Measurements from ENCODE around the gene MED31. TPM values are rescaled to one million over a fixed set of nuclear protein-coding genes. Genes with fewer than 3 reads are reported as not detected.
"Not testable (repeated sequence)": the region's sequence is repeated elsewhere in the genome, so short reads cannot be mapped to it uniquely, and the experiment has no call there.

MED31 gene
- total RNA-seq: 16.5 TPM
- long read RNA-seq, partial matches to known transcripts: 0 of 4 reads
- long read RNA-seq, other reads (novel, unspliced or antisense): 1 of 4 reads

DNA sequence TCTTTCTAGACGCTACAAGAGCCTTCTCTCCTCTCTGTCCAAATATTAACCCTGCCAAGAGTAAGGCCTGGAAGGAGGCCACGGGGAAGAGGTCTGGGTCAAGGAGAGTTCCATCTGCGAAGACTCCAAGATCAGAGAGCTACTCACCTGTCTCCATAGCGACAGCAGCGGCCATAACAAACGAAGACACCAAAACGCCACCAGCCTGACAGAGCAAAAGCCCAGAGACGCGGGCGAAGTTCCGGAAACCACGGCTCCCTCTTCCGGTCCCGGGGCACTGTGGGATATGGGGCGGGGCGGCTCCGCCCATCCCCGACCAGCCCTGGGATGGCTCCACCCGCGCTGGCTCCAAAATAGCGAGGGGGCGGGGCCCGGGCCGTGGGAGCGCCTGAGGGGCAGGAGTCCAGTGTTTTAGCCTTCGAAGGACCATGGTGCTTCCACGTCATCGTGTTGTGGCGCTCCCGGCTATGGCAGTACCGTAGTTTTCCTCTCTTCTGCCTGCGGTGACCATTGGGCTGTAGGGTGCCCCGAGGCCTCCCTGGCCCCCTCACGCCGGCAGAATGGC is at the start of gene MED31, which contains the start of gene C17orf100:
Gene MED31, minus strand, starts transcription at position 252 of the 565 bp plus-strand sequence. Its CDS starts 77 bp downstream, at position 175.
Gene C17orf100, plus strand, starts transcription at position 409 of the 565 bp plus-strand sequence. Its CDS starts 152 bp downstream, at position 561.
- DNase-seq (ENCODE audit: missing footprints): peak; percentile 98
- ATAC-seq: peak; percentile 100
- intact Hi-C loops (cut with DNase I): loop anchor here (1.0 to 5.0 kb wide), 2 partner anchors 11 to 356 kb away; partner anchors contain the start of gene KIAA0753

DNA sequence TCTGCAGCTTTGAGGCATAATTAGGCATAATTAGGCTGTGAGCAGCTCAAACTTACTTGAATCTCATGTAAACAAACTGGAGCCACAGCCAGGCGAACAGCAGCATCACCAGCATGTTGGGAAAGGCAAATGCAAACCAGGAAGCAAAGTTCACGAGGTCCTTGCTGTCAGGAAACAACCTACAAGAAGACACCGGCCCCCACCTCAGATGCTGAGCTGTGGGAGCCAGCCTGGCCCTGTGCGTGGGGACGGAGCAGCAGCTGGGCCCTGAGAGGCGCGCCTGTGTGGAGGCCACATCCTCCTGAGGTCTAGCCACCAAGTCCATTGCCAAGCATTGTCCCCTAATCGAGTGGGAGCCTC is 49.5 kb upstream of the MED31 start:
- DNase-seq (ENCODE audit: missing footprints) (no peak), ATAC-seq (no peak)
- intact Hi-C loops (cut with DNase I): no loop called here

GRCh38 chr17:6699997-6700947 is 48.9 kb upstream of the MED31 start:
- intact Hi-C loops (cut with DNase I): no loop called here
- DNase-seq (ENCODE audit: missing footprints) (no peak), ATAC-seq (no peak)

DNA sequence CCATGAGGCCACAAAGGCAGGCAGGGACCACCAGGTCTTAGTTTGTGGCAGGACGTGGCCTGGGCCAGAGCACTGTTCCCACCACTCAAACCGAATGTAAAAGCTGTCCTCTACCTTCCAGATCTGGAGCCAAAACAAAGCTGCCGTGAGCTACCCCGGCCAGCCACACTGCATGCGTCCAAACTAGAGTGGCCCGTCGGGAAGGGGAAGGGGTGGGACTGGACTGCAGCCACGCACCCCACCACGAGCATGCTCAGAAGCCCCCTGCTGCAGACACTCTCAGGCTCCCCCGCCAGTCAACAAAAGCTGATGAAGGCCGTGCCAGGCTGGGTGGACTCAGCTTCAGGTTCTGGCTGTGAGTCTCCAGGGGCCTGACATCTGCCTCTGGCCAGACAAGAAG is 46.6 kb upstream of the MED31 start:
- DNase-seq (ENCODE audit: missing footprints): no peak
- intact Hi-C loops (cut with DNase I): no loop called here
- no peak for ATAC-seq

GRCh38 chr17:6696906-6697305 is 45.5 kb upstream of the MED31 start:
- intact Hi-C loops (cut with DNase I): no loop called here
- no peak for DNase-seq (ENCODE audit: missing footprints)
- ATAC-seq: no peak

- intact Hi-C loops (cut with DNase I): no loop called here
- DNase-seq (ENCODE audit: missing footprints): no peak
- ATAC-seq: no peak
These were observed 44.2 kb upstream of the MED31 start for GRCh38 chr17:6695565-6695964.

- intact Hi-C loops (cut with DNase I): no loop called here
- DNase-seq (ENCODE audit: missing footprints): no peak
- no peak for ATAC-seq
These were observed 43.6 kb upstream of the MED31 start for GRCh38 chr17:6695051-6695450.

- DNase-seq (ENCODE audit: missing footprints); intact Hi-C loops (cut with DNase I); ATAC-seq: not testable (repeated sequence)
These were observed 40.6 kb upstream of the MED31 start for GRCh38 chr17:6691958-6692357.

- intact Hi-C loops (cut with DNase I): no loop called here
- no peak for DNase-seq (ENCODE audit: missing footprints)
- no peak for ATAC-seq
These were observed 40.1 kb upstream of the MED31 start for GRCh38 chr17:6691546-6691945.

DNA sequence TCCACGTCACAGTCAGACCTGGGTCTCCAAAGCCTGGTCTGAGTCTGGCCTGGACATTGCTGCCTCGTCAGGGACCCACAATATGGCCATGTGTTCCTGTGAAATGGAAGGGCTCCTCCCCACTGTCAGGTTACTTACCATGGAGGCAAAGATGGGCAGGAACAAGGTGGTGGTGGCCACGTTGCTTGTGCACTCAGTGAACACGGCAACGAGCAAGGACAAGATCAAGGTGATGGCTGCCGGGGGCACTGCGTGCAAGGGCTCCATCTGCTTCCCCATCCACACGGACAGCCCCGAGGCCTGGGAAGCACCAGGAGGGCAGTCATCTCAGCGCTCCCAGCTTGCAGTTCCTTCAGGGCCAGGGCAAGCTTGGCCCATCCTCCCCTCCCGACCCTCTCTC is 39.2 kb upstream of the MED31 start:
- intact Hi-C loops (cut with DNase I): no loop called here
- DNase-seq (ENCODE audit: missing footprints): no peak

GRCh38 chr17:6688944-6689343 is 37.5 kb upstream of the MED31 start:
- ATAC-seq (no peak), DNase-seq (ENCODE audit: missing footprints) (no peak)
- intact Hi-C loops (cut with DNase I): no loop called here

More for the DNA sequence above, 39.2 kb upstream of the MED31 start:
- no peak for ATAC-seq

DNA sequence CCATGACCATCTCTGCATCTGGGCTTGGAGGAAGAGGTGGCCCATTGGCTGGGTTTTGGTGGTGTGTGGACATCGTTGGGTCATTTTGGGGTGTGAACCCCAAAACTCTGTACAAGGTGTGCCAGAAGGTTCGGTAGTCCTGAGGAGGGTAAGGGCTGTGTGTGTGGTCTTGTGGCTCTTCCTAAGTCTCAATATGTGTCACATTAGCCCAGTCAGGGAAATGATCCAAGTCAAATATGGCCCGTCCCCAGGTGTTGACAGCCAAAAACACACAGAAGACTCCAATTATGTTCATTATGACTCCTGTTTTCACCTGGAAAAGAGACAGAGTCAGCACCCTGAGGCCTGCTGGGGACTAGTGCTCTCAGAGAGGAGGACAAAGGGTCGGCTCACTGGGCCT is 34.6 kb upstream of the MED31 start:
- no peak for DNase-seq (ENCODE audit: missing footprints)
- no peak for ATAC-seq
- intact Hi-C loops (cut with DNase I): no loop called here

GRCh38 chr17:6684881-6685767 is 33.7 kb upstream of the MED31 start:
- ATAC-seq: no peak
- intact Hi-C loops (cut with DNase I): no loop called here
- DNase-seq (ENCODE audit: missing footprints): no peak

GRCh38 chr17:6684460-6684783 is 33.0 kb upstream of the MED31 start:
- ATAC-seq (no peak), DNase-seq (ENCODE audit: missing footprints) (no peak)
- intact Hi-C loops (cut with DNase I): no loop called here

DNA sequence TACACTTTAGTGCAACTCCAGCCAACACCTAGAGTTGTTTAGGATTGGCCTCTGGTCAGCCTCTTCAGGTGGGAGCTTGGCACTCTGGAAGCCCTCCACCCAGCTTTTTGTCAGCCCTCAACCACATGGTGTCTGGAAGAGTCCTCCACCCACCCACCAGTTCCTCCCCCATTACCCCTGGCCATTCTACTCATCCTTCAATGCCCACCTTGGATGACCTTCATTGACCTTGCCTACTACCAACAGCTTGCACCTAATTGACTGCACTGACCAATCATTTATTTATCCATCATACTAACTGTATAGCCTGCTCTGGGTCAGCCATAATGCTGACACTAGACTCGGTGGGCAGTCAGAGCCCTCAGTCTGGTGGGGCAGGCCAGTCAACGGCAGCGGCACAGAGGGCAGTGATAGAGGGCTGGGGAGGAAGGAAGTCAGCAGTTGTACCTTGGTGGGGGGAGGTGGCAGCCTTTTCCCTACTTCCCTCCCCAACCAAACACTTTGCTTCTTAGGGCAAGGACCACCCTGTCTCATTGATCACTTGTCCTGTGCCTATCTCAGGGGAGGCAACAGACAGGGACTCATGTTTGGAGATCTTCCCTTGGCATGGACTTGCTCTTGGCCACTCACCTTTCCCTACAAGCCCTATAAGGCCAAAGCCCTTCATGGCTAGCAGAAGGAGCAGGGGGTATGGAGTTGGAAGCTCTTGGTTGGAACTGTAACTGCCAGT is 32.5 kb upstream of the MED31 start:
- DNase-seq (ENCODE audit: missing footprints) (no peak), ATAC-seq (no peak)
- intact Hi-C loops (cut with DNase I): no loop called here

DNA sequence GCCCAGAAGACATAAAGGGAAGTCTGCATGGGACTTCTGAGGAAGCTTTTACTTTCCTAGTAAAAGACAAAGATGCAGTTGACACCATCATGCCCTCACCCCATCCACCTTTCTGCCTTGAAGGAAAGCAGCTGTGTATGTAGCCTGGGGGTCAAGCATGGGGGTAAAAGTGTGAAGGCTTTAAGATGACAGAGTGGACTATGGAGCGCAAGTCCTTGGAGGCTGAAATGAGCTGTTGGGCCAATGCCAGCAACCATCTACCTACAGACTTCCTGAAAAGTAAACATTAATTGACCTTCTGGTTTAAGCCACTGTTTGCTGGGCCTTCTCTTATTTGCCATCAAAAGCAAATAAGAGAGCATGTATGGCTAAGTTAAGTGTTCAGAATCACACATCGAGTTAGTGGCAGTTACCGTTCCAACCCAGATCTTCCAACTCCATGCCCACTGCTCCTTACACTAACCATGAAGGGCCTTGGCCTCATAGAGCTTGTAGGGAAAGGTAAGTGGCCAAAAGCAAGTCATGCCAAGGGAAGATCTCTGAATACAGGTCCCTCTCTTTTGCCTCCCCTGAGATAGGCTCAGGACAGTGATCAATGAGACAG is 31.8 kb upstream of the MED31 start:
- no peak for DNase-seq (ENCODE audit: missing footprints)
- intact Hi-C loops (cut with DNase I): no loop called here
- no peak for ATAC-seq

- intact Hi-C loops (cut with DNase I): no loop called here
- ATAC-seq (no peak), DNase-seq (ENCODE audit: missing footprints) (no peak)
These were observed 30.9 kb upstream of the MED31 start for GRCh38 chr17:6682339-6682738.

DNA sequence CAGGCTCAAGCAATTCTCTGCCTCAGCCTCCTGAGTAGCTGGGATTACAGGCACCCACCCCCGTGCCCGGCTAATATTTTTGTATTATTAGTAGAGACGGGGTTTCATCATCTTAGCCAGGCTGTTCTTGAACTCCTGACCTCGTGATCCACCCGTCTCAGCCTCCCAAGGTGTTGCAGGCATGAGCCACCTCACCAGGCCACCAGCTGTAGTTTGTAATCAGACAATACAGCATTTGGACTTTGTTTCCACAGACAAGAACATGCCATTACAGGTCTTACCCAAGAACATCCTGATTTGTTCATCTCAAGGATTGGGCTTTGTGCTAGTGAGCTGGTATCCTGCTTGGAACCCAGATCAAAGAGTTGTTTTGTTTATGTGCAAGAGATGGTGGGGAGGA is 30.3 kb upstream of the MED31 start:
- ATAC-seq: no peak
- intact Hi-C loops (cut with DNase I): no loop called here
- DNase-seq (ENCODE audit: missing footprints): no peak

Data from Right ventricle myocardium inferior (tissue), 1 donor.